HepG2 (cell line): ENCODE results near the gene BSG. TPM values are rescaled to one million over a fixed set of nuclear protein-coding genes. Genes with fewer than 3 reads are reported as not detected.

Source experiments
- FOXO1 ChIP-seq: sonication (generic); formaldehyde crosslinking; IDR thresholded peaks from 2 replicates; pipeline ENCODE4 v1.4.0; 2020; ENCODE audit warnings: missing genetic modification reagents
- MED1 ChIP-seq: sonication (generic); formaldehyde crosslinking; IDR thresholded peaks from 2 replicates; pipeline ENCODE4 v1.4.0; 2020; ENCODE audit warnings: missing genetic modification reagents
- PCBP2 ChIP-seq: fragments of 200-400 bp; formaldehyde crosslinking; optimal IDR thresholded peaks from 2 replicates; pipeline ENCODE3; 2018; ENCODE audit warnings: low read length, low read depth; ENCODE audit not compliant: poor library complexity, severe bottlenecking
- SAFB2 ChIP-seq: sonication (generic); formaldehyde crosslinking; IDR thresholded peaks from 2 replicates; pipeline ENCODE4 v1.5.1; 2020; ENCODE audit warnings: missing genetic modification reagents, low read depth, mild to moderate bottlenecking, borderline replicate concordance
- ZFP1 ChIP-seq: IDR thresholded peaks from 2 replicates; pipeline ENCODE4 v1.6.1; 2016
- ZNF3 ChIP-seq: IDR thresholded peaks from 2 replicates; pipeline ENCODE4 v1.7.0; 2017; ENCODE audit warnings: inconsistent platforms
- ZNF816 ChIP-seq: sonication (generic); formaldehyde crosslinking; IDR thresholded peaks from 2 replicates; pipeline ENCODE4 v1.8.0; 2022; ENCODE audit warnings: missing genetic modification reagents, mild to moderate bottlenecking, borderline replicate concordance
- ZNF883 ChIP-seq: sonication (generic); formaldehyde crosslinking; IDR thresholded peaks from 2 replicates; pipeline ENCODE4 v1.5.1; 2020; ENCODE audit warnings: mild to moderate bottlenecking, missing genetic modification reagents; ENCODE audit errors: not compliant biosample characterization
- polyA plus RNA-seq, 8 experiments: library from polyadenylated mRNA; depleted of rRNA in 3 of 8; stranded (reverse) in 7 of 8; unstranded in 1 of 8; fragments of >200 nt; fragmentation: Illumina TruSeq in 4 of 8; extraction: Trizol in 4 of 8; gene quantifications; 2 replicates each; pipeline versions ENCODE4 v1.2.1 to v1.2.3, GENCODE V29; 2011 to 2016; ENCODE audit warnings: low read depth in 4 of 8, missing spikeins in 1 of 8, mixed read lengths in 1 of 8; ENCODE audit not compliant: insufficient read depth in 1 of 8
- total RNA-seq, 5 experiments: library from RNA; depleted of rRNA; stranded (reverse); fragments of >200 nt; fragmentation: Illumina TruSeq; extraction: Trizol; gene quantifications; 2 replicates each; pipeline ENCODE4 v1.2.3, GENCODE V29; 2016; ENCODE audit warnings: low read depth in 1 of 5
- TF ChIP-seq, protein P1 (sequence below): sonication (generic); formaldehyde crosslinking; IDR thresholded peaks from 2 replicates; pipeline ENCODE4 v1.8.1; 2023; ENCODE audit warnings: mild to moderate bottlenecking, missing genetic modification reagents
- TF ChIP-seq, protein P2 (sequence below): sonication (generic); formaldehyde crosslinking; conservative IDR thresholded peaks from 2 replicates; pipeline ENCODE4 v1.4.0; 2020; ENCODE audit warnings: missing genetic modification reagents
- TF ChIP-seq, protein P3 (sequence below): IDR thresholded peaks from 2 replicates; pipeline ENCODE4 v1.6.1; 2016; ENCODE audit warnings: mild to moderate bottlenecking
- TF ChIP-seq, protein P4 (sequence below): sonication (generic); formaldehyde crosslinking; IDR thresholded peaks from 2 replicates; pipeline ENCODE4 v1.4.0; 2020; ENCODE audit warnings: missing genetic modification reagents
- TF ChIP-seq, protein P5 (sequence below): sonication (generic); formaldehyde crosslinking; IDR thresholded peaks from 2 replicates; pipeline ENCODE4 v1.5.1; 2020; ENCODE audit warnings: mild to moderate bottlenecking, moderate library complexity, missing genetic modification reagents
- TF ChIP-seq, protein P6 (sequence below): sonication (generic); formaldehyde crosslinking; IDR thresholded peaks from 2 replicates; pipeline ENCODE4 v1.4.0; 2020; ENCODE audit warnings: missing genetic modification reagents

The BSG gene
- total and polyA plus RNA-seq, 2 of the 13 experiments (the other 11 are each of a cell fraction or from before 2014, with no cell fraction given) = 309 to 754 TPM

DNA sequence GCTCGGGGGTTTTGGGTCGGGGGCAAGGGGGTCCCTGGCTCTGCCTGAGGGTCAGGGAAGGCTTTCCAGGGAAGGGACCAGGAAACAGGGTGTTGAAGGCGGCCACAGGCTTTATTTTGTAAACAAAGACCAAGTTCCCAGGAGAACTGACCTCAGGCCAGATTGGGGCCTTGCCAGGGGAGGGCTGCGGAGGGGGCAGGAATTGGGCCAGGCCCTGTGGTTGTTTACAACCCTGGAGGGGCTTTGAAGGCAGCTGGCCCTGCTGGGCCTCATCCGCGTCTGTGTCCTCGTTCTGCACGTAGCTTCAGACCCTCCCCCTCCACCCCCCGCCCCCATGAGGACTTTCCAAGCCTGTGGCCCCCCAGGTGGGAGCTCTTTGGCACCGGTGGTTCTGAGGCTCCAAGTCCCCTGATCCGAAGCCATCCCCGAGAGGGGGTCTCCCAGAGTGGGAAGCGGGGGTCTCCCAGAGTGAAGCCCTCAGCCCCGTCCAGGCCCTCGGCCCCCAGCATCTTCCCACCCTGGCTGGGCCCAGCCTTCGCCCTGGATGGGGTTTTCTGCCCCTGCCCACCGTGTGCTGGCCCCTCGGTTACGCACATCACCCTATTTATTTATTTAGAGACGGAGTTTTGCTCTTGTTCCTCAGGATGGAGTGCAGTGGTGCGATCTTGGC, 13.5 kb upstream of the BSG start (continued):
- TF ChIP-seq ZNF883 (CRISPR knock-in tag) (peak; percentile 7), MED1 (CRISPR knock-in tag) (peak; percentile 94), FOXO1 (peak; percentile 96; the same call in 1 of the 2 replicates), ZNF816 (CRISPR knock-in tag) (peak; percentile 55; the same call in 1 of the 2 replicates), PCBP2 (no peak), ZFP1 (no peak), ZNF3 (no peak), SAFB2 (CRISPR knock-in tag) (0 out of 2 replicates have a peak, but pooled peaks have one; percentile 13)
- TF ChIP-seq, protein P1, sequence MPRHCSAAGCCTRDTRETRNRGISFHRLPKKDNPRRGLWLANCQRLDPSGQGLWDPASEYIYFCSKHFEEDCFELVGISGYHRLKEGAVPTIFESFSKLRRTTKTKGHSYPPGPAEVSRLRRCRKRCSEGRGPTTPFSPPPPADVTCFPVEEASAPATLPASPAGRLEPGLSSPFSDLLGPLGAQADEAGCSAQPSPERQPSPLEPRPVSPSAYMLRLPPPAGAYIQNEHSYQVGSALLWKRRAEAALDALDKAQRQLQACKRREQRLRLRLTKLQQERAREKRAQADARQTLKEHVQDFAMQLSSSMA = no peak
- TF ChIP-seq, protein P2, sequence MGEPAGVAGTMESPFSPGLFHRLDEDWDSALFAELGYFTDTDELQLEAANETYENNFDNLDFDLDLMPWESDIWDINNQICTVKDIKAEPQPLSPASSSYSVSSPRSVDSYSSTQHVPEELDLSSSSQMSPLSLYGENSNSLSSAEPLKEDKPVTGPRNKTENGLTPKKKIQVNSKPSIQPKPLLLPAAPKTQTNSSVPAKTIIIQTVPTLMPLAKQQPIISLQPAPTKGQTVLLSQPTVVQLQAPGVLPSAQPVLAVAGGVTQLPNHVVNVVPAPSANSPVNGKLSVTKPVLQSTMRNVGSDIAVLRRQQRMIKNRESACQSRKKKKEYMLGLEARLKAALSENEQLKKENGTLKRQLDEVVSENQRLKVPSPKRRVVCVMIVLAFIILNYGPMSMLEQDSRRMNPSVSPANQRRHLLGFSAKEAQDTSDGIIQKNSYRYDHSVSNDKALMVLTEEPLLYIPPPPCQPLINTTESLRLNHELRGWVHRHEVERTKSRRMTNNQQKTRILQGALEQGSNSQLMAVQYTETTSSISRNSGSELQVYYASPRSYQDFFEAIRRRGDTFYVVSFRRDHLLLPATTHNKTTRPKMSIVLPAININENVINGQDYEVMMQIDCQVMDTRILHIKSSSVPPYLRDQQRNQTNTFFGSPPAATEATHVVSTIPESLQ (CRISPR knock-in tag) = 0 out of 2 replicates have a peak, but pooled peaks have one; percentile 63
- TF ChIP-seq, protein P3, sequence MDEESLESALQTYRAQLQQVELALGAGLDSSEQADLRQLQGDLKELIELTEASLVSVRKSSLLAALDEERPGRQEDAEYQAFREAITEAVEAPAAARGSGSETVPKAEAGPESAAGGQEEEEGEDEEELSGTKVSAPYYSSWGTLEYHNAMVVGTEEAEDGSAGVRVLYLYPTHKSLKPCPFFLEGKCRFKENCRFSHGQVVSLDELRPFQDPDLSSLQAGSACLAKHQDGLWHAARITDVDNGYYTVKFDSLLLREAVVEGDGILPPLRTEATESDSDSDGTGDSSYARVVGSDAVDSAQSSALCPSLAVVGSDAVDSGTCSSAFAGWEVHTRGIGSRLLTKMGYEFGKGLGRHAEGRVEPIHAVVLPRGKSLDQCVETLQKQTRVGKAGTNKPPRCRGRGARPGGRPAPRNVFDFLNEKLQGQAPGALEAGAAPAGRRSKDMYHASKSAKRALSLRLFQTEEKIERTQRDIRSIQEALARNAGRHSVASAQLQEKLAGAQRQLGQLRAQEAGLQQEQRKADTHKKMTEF = peak; percentile 63
- TF ChIP-seq, protein P4, sequence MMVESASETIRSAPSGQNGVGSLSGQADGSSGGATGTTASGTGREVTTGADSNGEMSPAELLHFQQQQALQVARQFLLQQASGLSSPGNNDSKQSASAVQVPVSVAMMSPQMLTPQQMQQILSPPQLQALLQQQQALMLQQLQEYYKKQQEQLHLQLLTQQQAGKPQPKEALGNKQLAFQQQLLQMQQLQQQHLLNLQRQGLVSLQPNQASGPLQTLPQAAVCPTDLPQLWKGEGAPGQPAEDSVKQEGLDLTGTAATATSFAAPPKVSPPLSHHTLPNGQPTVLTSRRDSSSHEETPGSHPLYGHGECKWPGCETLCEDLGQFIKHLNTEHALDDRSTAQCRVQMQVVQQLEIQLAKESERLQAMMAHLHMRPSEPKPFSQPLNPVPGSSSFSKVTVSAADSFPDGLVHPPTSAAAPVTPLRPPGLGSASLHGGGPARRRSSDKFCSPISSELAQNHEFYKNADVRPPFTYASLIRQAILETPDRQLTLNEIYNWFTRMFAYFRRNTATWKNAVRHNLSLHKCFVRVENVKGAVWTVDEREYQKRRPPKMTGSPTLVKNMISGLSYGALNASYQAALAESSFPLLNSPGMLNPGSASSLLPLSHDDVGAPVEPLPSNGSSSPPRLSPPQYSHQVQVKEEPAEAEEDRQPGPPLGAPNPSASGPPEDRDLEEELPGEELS = peak; percentile 88
- TF ChIP-seq, protein P5, sequence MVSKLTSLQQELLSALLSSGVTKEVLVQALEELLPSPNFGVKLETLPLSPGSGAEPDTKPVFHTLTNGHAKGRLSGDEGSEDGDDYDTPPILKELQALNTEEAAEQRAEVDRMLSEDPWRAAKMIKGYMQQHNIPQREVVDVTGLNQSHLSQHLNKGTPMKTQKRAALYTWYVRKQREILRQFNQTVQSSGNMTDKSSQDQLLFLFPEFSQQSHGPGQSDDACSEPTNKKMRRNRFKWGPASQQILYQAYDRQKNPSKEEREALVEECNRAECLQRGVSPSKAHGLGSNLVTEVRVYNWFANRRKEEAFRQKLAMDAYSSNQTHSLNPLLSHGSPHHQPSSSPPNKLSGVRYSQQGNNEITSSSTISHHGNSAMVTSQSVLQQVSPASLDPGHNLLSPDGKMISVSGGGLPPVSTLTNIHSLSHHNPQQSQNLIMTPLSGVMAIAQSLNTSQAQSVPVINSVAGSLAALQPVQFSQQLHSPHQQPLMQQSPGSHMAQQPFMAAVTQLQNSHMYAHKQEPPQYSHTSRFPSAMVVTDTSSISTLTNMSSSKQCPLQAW (CRISPR knock-in tag) = 0 out of 2 replicates have a peak, but pooled peaks have one; percentile 45
- TF ChIP-seq, protein P6, sequence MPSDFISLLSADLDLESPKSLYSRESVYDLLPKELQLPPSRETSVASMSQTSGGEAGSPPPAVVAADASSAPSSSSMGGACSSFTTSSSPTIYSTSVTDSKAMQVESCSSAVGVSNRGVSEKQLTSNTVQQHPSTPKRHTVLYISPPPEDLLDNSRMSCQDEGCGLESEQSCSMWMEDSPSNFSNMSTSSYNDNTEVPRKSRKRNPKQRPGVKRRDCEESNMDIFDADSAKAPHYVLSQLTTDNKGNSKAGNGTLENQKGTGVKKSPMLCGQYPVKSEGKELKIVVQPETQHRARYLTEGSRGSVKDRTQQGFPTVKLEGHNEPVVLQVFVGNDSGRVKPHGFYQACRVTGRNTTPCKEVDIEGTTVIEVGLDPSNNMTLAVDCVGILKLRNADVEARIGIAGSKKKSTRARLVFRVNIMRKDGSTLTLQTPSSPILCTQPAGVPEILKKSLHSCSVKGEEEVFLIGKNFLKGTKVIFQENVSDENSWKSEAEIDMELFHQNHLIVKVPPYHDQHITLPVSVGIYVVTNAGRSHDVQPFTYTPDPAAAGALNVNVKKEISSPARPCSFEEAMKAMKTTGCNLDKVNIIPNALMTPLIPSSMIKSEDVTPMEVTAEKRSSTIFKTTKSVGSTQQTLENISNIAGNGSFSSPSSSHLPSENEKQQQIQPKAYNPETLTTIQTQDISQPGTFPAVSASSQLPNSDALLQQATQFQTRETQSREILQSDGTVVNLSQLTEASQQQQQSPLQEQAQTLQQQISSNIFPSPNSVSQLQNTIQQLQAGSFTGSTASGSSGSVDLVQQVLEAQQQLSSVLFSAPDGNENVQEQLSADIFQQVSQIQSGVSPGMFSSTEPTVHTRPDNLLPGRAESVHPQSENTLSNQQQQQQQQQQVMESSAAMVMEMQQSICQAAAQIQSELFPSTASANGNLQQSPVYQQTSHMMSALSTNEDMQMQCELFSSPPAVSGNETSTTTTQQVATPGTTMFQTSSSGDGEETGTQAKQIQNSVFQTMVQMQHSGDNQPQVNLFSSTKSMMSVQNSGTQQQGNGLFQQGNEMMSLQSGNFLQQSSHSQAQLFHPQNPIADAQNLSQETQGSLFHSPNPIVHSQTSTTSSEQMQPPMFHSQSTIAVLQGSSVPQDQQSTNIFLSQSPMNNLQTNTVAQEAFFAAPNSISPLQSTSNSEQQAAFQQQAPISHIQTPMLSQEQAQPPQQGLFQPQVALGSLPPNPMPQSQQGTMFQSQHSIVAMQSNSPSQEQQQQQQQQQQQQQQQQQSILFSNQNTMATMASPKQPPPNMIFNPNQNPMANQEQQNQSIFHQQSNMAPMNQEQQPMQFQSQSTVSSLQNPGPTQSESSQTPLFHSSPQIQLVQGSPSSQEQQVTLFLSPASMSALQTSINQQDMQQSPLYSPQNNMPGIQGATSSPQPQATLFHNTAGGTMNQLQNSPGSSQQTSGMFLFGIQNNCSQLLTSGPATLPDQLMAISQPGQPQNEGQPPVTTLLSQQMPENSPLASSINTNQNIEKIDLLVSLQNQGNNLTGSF (CRISPR knock-in tag) = no peak
